Activated effector memory CD4-positive, alpha-beta T cell treated with Interleukin-2 at 50 U/mL for 16 hours (primary cell): ENCODE results near the gene DCAF6.
"Not testable (repeated sequence)": the region's sequence is repeated elsewhere in the genome, so short reads cannot be mapped to it uniquely, and the experiment has no call there.

Experiments used
- DNase-seq: peaks from one replicate; pipeline ENCODE4 v3.0.0-alpha.2; 2020

The DCAF6 gene

DNA sequence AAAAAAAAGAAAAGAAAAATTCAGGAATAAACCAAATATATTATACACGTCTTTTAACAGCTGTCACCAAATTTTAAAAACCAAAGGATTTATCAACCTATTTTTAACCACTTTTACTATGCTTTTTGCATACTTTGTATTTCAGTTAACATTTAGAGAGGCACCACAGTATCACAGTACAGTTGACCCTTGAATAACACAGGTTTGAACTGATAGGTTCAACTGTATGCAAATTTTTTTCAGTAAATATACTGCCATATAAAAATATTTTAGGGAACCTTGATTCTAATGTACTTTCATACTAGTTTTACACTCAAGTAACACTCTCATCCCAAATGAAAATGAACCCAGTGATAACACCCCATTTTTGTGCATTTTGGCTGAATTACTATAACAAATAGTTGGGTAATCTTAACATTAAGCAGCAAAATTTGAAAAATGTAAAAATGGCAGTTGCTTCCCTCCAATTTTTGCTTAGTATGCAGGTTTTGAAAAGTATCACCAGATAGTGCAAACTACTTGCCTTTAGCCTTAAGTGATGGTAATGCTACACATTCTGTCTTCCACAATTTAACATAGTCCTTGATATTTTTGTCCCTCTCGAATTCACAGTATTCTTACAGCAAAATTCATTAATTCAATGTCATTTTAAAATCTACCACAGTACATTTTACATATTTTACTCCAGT lies 11.8 kb upstream of the DCAF6 start:
- no peak for DNase-seq

DNA sequence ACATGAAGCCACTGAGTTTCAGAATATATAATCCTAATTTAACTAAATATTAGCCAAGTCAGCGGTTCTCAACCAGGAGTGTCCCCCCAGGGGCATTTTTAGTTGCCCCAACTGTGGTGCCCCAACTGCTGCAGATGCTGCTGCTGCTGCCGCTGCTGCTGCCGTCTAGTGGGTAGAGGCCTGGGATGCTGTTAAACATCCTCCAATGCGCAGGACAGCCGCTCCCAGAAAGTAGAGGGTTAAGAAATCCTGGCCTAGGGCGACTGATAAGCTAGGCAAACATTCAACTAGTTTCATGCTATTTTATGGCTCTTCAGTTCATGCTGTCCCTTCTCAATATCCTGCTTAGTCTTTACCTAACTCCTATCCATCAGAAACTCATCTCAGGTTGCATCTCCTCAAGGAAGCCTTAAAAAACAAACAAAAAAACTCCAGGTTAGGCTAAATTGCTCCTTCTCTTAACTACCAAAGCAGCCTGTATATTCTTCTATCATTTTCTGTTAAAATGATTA lies 9.9 kb upstream of the DCAF6 start:
- DNase-seq = no peak

DNA sequence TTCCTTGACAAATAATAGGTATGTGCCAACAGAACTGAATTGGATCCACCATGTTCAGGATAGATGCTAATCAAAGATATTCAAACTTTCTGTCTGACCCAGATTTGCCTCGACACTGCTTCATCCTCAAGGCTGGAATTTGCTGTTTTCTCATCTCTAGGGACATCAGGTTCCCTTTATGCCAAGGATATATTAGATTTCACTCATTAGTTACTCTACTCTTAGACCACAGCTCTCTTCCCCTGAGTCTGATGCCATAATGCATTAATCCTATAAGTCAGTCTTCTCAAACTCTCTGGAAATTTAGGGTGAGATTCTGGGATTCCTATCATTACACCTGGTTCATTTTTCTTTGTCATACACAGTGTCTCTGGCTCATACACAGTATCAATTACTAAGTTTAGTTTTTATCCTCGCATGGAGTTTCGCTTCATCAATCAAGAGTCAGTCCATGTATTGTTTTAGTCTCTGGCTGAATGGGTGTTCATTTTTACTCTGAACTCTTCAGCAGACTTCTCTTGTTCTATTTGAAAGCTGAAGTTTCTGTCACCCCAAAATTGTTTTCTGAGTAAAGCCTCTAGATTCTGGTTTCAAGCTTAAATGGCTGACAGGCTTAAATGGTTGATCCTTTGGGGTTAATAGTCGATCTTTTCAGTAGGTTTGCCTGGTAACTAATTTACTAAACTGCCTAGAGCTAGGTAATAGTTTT lies 9.3 kb upstream of the DCAF6 start:
- DNase-seq = no peak

DNA sequence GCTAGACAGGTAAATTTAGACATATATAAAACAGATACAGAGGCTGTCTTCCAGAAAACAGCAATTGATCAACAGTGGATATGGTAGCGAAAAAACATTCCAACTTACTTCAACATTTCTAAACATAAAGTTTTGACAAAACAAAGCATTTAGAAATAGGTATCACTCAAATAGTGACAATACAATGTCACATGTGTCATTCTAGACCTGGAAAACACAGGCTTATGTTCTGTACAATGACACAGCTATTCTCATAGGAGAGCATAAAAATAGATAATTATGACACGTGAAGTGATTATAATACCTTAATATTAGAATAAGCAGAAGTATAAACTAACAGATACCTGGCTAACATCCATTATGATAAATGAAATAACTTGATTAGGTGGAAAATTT lies 8.0 kb upstream of the DCAF6 start:
- DNase-seq = no peak

DNA sequence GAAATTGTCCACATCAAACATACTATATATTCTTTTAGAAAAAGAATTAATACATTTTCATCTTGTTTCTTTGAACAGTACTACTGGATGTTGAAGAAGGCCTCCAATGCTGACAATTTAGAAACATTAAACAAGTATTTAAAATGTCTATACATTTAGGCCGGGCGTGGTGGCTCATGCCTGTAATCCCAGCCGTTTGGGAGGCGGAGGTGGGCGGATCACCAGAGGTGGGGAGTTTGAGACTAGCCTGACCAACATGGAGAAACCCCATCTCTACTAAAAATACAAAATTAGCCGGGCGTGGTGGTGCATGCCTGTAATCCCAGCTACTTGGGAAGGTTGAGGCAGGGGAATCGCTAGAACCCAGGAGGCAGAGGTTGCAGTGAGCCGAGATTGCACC lies 7.6 kb upstream of the DCAF6 start:
- not testable (repeated sequence) for DNase-seq

- DNase-seq = no peak
These were observed 6.8 kb upstream of the DCAF6 start for GRCh38 chr1:167929725-167930124.

DNA sequence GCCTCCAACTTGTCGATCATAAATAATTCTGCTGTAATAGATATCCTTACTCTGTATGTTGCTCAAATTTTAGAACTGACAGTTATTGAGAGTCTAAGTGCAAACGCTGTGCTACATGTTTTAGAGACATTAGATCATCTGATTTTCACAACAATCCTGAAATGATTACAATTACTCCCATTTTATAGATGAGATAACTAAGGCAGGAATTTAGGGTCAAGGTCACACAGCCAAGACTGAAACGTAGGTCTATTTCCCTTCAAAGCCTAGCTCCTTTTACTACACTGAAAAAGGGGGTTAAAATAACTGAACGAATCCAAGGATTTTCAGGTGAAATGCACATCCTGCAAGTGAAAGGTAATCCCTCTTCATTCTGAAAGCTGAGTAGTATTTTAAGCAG lies 2.7 kb upstream of the DCAF6 start:
- DNase-seq = no peak

GRCh38 chr1:167934426-167935215 lies 1.9 kb upstream of the DCAF6 start:
- DNase-seq = no peak

GRCh38 chr1:167935216-167936067 lies 1.0 kb upstream of the DCAF6 start:
- peak; percentile 19 for DNase-seq

- DNase-seq = peak; percentile 26
These were observed 636 bp downstream of the DCAF6 start, which contains the start of gene MPC2 for GRCh38 chr1:167936930-167937708. Gene MPC2 (minus strand): TSS chr1:167937072. CDS start chr1:167935841, 1,231 bp downstream.

GRCh38 chr1:167937709-167938010 lies 1.2 kb downstream of the DCAF6 start:
- DNase-seq = no peak

GRCh38 chr1:167938080-167938636 lies 1.7 kb downstream of the DCAF6 start:
- DNase-seq = no peak

GRCh38 chr1:167940264-167940663 lies 3.8 kb downstream of the DCAF6 start:
- no peak for DNase-seq

DNA sequence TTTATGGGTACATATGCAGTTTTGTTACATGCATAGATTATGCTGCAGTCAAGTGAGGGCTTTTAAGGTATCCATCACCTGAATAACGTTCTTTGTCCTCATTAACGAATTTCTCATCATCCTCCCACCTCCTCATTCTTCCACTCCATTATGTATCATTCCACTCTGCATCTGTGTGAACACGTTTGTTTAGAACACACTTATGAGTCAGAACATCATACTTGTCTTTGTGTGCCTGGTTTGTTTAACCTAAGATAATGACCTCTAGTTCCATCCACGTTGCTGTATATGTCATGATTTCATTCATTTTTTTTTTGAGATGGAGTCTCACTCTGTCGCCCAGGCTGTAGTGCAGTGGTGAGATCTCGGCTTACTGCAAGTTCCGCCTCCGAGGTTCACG lies 7.1 kb downstream of the DCAF6 start:
- no peak for DNase-seq

- DNase-seq = no peak
These were observed 11.2 kb downstream of the DCAF6 start for GRCh38 chr1:167947733-167948132.

DNA sequence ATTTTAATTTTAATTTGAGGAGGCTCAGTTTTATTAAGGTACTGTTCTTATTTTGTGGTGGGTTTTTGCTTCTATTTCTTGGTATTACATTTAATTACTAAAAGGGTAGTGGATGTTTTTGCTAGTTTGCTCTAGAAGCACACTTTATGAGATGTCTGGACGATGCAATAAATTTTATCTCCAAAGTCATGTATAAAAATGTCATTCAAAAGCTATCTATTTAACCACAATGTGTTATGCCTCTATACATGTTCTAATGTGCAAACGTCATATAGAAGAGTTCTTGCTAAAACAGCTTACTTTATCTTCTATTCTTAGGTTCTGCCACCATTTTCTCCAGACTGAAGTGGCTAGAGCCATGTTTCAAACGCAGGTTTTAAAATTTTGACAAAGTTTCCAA lies 13.3 kb downstream of the DCAF6 start:
- no peak for DNase-seq

DNA sequence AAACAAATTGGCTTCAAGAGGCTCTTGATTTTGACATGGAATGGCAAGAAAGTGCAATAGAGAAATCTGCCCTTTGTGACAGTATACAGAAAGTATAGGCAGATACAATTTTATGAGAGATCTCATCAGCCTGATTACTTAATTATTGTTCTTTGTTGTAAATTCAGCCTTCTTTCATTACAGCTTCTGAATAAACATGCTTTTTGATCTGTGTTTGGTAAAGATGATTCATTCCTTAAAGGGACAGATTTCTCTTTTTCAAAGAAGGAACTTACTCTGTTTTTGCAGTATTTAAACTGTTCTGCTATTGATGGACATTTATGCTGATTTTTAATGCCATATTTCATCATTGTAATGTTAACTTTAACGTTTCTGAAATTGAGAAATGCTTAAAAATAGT lies 14.1 kb downstream of the DCAF6 start:
- no peak for DNase-seq

- DNase-seq = no peak
These were observed 19.4 kb downstream of the DCAF6 start for GRCh38 chr1:167955915-167956314.

GRCh38 chr1:167957710-167958109 lies 21.2 kb downstream of the DCAF6 start:
- DNase-seq = no peak

DNA sequence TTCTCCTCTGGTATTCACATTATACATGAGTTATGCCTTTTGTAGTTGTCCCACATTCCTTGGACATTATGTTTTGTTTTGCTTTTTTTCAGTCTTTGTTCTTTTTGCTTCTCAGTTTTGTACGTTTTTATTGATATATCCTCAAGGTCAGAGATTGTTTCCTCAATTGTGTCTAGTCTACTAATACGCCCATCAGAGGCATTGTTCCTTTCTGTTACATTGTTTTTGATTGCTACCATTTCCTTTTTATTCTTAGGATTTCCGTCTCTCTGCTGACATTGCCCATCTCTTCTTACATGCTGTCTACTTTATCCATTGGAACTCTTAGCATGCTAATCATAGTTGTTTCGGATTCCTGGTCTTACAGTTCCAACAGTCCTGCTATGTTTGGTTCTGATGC lies 28.2 kb downstream of the DCAF6 start:
- no peak for DNase-seq

DNA sequence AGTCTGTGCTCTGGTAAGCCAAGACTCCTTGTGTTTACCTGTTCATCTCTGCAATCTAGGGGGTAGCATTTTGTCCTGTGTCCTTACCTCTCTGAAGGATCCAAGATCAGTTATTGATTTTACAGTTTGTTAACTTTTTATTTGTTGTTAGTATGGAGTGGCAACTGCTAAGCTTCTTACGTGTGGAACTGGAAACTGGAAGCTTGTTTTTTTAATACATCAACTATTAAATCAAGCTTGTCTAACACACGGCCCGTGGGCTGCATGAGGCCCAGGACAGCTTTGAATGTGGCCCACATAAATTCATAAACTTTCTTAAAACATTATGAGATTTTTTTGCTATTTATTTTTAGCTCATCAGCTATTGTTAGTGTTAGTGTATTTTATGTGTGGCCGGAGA lies 29.6 kb downstream of the DCAF6 start:
- no peak for DNase-seq

DNA sequence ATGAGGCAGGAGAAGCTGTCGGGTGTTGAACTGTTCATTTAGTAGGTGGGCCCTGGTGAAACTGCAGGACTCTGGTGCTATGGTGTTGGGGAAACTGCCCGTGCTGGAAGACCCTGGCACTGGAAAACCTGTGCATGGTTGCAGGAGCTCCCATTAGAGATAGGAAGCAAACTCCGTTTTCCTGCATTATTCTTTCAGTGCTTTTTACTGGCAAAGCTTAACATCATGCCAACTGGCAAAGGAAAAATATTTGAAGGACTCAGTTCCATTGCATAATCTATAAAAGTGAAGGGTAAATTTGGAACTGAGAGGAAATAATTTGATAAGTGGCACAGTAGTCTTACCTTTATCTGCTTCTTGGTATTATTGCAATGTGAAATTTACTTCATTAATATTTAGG lies 32.1 kb downstream of the DCAF6 start:
- DNase-seq = no peak
